H1 (cell line): ENCODE results near the gene WDR49. TPM values are rescaled to one million over a fixed set of nuclear protein-coding genes. Genes with fewer than 3 reads are reported as not detected.

Source experiments
- BRCA1 ChIP-seq: IDR thresholded peaks from 2 replicates; pipeline ENCODE4 v1.6.1; 2012; ENCODE audit warnings: low read depth, low read length, improper control_type of control experiment
- MAX ChIP-seq: IDR thresholded peaks from 2 replicates; pipeline ENCODE4 v1.6.1; 2012; ENCODE audit warnings: inconsistent platforms
- SIN3A ChIP-seq, 2 experiments: IDR thresholded peaks in 1 of 2; conservative IDR thresholded peaks in 1 of 2; 2 replicates each; pipeline ENCODE4 v1.6.1; 2011 to 2012; ENCODE audit warnings: low read length in 2 of 2, improper control_type of control experiment in 1 of 2, low read depth in 1 of 2, mild to moderate bottlenecking in 1 of 2
- polyA plus RNA-seq, 7 experiments: library from polyadenylated mRNA; depleted of rRNA in 3 of 7; stranded (reverse) in 5 of 7; unstranded in 2 of 7; fragments of >200 nt in 5 of 7; fragments of 200-250 nt in 2 of 7; gene quantifications; 1 replicate in 5 of 7; 2 replicates in 1 of 7; 4 replicates in 1 of 7; pipeline versions ENCODE4 v1.2.1 to v1.2.3, GENCODE V29; 2011 to 2013; ENCODE audit warnings: missing spikeins in 2 of 7, mixed read lengths in 2 of 7
- total RNA-seq: library from RNA; stranded (reverse); fragmentation: NEBNext Ultra II Directional; extraction: Animal tissue kit (Norgen Biotek cat#: 25700); gene quantifications from 2 replicates; pipeline ENCODE4 v1.2.1, GENCODE V29; 2021

WDR49 gene
- total and polyA plus RNA-seq, 2 of the 8 experiments (the other 6 are each of a cell fraction or from before 2014, with no cell fraction given) = 0.50 to 1.7 TPM

GRCh38 chr3:167602041-167602440, 51.7 kb downstream of the WDR49 start (continued):
- no peak for TF ChIP-seq SIN3A (conservative IDR thresholded peaks at IDR 0.05 in 1 of 2, IDR thresholded peaks at IDR 0.05 in 1 of 2; ENCODE audit: low read depth in 1 of 2, low read length in 2 of 2)
- no peak for TF ChIP-seq MAX
- TF ChIP-seq BRCA1 = no peak
